Measurements from ENCODE around the gene CA4. TPM values are rescaled to one million over a fixed set of nuclear protein-coding genes. Genes with fewer than 3 reads are reported as not detected.
"Not testable (repeated sequence)": the region's sequence is repeated elsewhere in the genome, so short reads cannot be mapped to it uniquely, and the experiment has no call there.

Gene CA4
- 14.1 TPM in 2 replicates for total RNA-seq (ENCODE audit: low replicate concordance)

GRCh38 chr17:60149691-60150582 is at the start of gene CA4:
Gene CA4 (plus strand): TSS chr17:60149973. CDS start chr17:60150035, 62 bp downstream.
- DNase-seq (ENCODE audit: low spot score): peak; percentile 73
- peak within 1 kb of the TSS; percentile 89 for H2AFZ ChIP-seq (replicated peaks)
- H3K27ac ChIP-seq: no peak within 1 kb of the TSS
- Mint-ChIP-seq H3K4me1 (peaks cover 41% of the 10 kb centered on the region), H3K9me3 (no peaks in the 10 kb centered on the region), H3K4me3 (peak within 1 kb of the TSS; percentile 79), H3K27ac (peak within 1 kb of the TSS; percentile 46), H3K27me3 (ENCODE audit: insufficient read depth, low read depth) (peaks cover 42% of the 10 kb centered on the region), H3K36me3 (no peaks in the 10 kb centered on the region)
- peaks cover 5% of the 10 kb centered on the region for H4K20me1 ChIP-seq (ENCODE audit: low read depth)
- TF ChIP-seq EZH2phosphoT487 (IDR thresholded peaks at IDR 0.05) (peak; percentile 71), EZH2 (IDR thresholded peaks at IDR 0.05) (peak; percentile 76)
- TF ChIP-seq, protein P1, sequence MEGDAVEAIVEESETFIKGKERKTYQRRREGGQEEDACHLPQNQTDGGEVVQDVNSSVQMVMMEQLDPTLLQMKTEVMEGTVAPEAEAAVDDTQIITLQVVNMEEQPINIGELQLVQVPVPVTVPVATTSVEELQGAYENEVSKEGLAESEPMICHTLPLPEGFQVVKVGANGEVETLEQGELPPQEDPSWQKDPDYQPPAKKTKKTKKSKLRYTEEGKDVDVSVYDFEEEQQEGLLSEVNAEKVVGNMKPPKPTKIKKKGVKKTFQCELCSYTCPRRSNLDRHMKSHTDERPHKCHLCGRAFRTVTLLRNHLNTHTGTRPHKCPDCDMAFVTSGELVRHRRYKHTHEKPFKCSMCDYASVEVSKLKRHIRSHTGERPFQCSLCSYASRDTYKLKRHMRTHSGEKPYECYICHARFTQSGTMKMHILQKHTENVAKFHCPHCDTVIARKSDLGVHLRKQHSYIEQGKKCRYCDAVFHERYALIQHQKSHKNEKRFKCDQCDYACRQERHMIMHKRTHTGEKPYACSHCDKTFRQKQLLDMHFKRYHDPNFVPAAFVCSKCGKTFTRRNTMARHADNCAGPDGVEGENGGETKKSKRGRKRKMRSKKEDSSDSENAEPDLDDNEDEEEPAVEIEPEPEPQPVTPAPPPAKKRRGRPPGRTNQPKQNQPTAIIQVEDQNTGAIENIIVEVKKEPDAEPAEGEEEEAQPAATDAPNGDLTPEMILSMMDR (IDR thresholded peaks at IDR 0.05): no peak
- no peaks in the 10 kb centered on the region for H3K79me2 ChIP-seq (ENCODE audit: low read depth)
- H3K4me2 ChIP-seq: peak within 1 kb of the TSS; percentile 85
- peak within 1 kb of the TSS; percentile 58 for H3K4me3 ChIP-seq
- peaks cover 55% of the 10 kb centered on the region for H3K4me1 ChIP-seq
- H3K36me3 ChIP-seq: no peaks in the 10 kb centered on the region
- peaks cover 29% of the 10 kb centered on the region for H3K27me3 ChIP-seq
- no peak within 1 kb of the TSS for H3K9ac ChIP-seq
- H3K9me3 ChIP-seq (ENCODE audit: low read depth): no peaks in the 10 kb centered on the region
- peaks cover 54% of the 10 kb centered on the region for H3F3A ChIP-seq (ENCODE audit: low read depth)

DNA sequence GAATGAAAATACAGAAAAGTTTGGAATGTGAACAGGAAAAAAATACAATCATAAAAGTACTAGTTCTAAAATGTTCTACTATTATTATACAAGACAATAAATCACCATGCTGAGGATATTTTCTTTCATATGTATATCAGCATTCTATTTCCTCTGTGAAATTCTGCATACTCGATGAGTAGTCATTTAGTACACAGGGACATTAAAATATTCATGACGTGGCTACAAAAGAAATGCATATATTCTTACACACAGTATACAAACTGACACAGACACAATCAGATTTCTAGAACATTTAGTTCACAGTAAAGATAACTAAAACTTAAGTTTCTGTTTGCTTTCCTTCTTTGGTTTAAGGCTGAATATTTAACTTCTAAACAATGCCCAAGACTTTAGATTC is 49.2 kb upstream of the CA4 start:
- not testable (repeated sequence) for H3K9me3 ChIP-seq (ENCODE audit: low read depth); H3K4me3 Mint-ChIP-seq; DNase-seq (ENCODE audit: low spot score); H3K4me1 Mint-ChIP-seq; H3K4me3 ChIP-seq; H3K27ac Mint-ChIP-seq; H3K27me3 Mint-ChIP-seq (ENCODE audit: insufficient read depth, low read depth); H3K36me3 ChIP-seq; H4K20me1 ChIP-seq (ENCODE audit: low read depth); H3K27ac ChIP-seq; H3K4me2 ChIP-seq; H2AFZ ChIP-seq (replicated peaks); H3F3A ChIP-seq (ENCODE audit: low read depth); H3K9ac ChIP-seq; H3K79me2 ChIP-seq (ENCODE audit: low read depth); H3K27me3 ChIP-seq; H3K4me1 ChIP-seq; H3K36me3 Mint-ChIP-seq; H3K9me3 Mint-ChIP-seq

DNA sequence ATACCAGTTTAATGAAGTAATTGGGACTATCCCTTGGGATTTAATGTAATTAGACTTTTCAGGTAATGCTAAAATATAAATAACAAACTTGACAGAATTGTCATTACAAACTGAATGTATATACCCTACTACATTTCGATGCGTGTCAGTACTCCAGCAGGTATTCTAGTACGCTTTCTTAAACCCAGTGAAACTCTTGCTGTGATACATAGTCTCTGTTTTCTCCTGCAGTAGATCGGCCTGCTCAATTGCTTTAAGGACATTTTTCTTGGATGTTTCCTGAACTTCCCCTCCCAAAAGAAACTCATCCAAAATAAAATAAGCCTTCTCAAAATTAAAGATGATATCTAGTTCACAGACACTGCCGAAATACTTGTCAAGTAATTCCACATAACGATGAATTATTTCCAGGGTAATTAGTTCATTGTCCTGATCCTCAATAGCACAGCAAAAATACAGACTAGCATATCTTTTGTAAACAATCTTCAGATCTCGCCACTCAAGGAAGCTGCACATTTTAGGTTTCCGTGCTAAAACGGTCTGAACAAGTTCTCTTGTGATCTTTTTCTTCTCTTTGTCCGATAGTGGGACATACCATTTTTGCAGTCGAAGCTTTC is 47.6 kb upstream of the CA4 start:
- H3K4me2 ChIP-seq, H3K27ac Mint-ChIP-seq: not testable (repeated sequence)

GRCh38 chr17:60102632-60103096 is 47.1 kb upstream of the CA4 start:
- Histone ChIP-seq H3K36me3 (no peaks in the 10 kb centered on the region), H3K9ac (no peak overlapping the region), H3K4me1 (no peaks in the 10 kb centered on the region), H3K27ac (no peak overlapping the region), H3F3A (ENCODE audit: low read depth) (peaks cover 8% of the 10 kb centered on the region), H3K4me2 (no peak overlapping the region), H3K4me3 (no peak overlapping the region), H3K27me3 (no peaks in the 10 kb centered on the region), H3K79me2 (ENCODE audit: low read depth) (no peaks in the 10 kb centered on the region), H4K20me1 (ENCODE audit: low read depth) (no peaks in the 10 kb centered on the region), H2AFZ (replicated peaks) (no peak overlapping the region), H3K9me3 (ENCODE audit: low read depth) (no peaks in the 10 kb centered on the region)
- H3K4me1 Mint-ChIP-seq: no peaks in the 10 kb centered on the region
- H3K9me3 Mint-ChIP-seq: no peaks in the 10 kb centered on the region
- peaks cover 2% of the 10 kb centered on the region for H3K36me3 Mint-ChIP-seq
- DNase-seq (ENCODE audit: low spot score): no peak
- H3K27ac Mint-ChIP-seq: no peak overlapping the region
- H3K4me3 Mint-ChIP-seq: no peak overlapping the region
- H3K27me3 Mint-ChIP-seq (ENCODE audit: insufficient read depth, low read depth): no peaks in the 10 kb centered on the region
- TF ChIP-seq EZH2 (IDR thresholded peaks at IDR 0.05) (no peak), EZH2phosphoT487 (IDR thresholded peaks at IDR 0.05) (no peak)
- TF ChIP-seq, protein P1 (IDR thresholded peaks at IDR 0.05): no peak

More for the DNA sequence above, 47.6 kb upstream of the CA4 start:
- not testable (repeated sequence) for H3K4me1 Mint-ChIP-seq; H3K4me3 Mint-ChIP-seq; H3K36me3 ChIP-seq; H3K4me3 ChIP-seq; H3K36me3 Mint-ChIP-seq; H3K4me1 ChIP-seq; H3F3A ChIP-seq (ENCODE audit: low read depth); H3K9me3 Mint-ChIP-seq; H3K9ac ChIP-seq; H3K79me2 ChIP-seq (ENCODE audit: low read depth); H3K27me3 Mint-ChIP-seq (ENCODE audit: insufficient read depth, low read depth); H3K27me3 ChIP-seq; DNase-seq (ENCODE audit: low spot score); H3K27ac ChIP-seq; H4K20me1 ChIP-seq (ENCODE audit: low read depth); H2AFZ ChIP-seq (replicated peaks); H3K9me3 ChIP-seq (ENCODE audit: low read depth)
